ENCODE measurements around the gene RBFOX1.

Gene RBFOX1

DNA sequence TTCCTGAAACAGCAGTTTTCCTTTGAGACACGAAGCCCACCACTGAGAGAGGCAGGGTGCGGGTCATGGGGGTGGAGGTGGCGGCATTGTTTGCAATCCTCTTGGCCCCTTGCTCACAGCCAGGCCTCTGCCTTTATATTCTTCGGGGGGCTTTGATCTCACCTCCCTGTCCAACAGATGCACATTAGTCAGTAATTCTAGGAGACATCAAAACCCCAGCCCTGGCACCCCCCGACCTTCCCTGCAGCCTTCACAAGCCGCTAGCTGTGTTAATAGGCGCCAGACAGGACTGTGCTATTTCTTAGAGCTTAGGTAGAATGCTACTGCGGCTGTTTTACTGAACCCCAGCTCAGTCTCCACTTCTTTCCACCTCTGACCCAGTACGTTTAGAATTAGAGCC is 212.6 kb downstream of the RBFOX1 start:
- no peak for FAIRE-seq

DNA sequence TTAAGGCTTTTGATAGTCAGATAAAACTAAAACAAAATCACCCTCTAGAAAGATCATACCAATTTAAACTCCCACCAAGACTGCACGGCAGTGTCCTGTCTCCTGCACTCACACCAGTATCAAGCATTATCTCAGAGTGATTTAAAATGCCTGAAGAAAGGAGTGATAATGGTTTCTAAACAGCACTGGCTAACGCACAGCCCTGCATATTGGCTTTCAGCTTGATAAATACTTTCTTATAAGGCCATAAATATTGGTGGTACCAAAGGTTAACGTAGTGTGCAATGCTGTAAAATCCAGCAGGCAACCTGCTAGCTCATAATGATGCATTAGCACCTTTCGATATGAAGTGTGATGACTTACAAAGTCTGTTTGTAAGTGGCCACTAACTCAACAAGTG is 214.3 kb downstream of the RBFOX1 start:
- FAIRE-seq = no peak

DNA sequence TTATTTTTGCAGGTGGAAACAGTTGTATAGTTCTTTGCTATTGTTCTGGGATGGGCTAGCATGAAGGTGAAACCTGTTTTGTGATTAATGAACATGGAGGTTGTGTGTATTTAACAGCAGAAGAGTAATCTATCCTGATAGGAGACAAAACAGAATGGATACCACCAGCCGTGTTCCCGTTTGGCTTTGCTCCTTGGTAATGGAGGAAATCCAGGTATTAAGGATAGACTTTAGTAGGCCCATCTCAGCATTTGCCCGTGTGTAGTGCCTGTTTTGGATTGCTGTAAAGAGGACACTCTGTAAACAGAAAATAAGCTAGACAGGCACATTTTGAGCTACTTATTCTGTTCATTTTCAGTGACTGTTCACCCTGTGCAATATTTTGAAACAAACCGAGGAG is 215.1 kb downstream of the RBFOX1 start:
- FAIRE-seq = no peak

DNA sequence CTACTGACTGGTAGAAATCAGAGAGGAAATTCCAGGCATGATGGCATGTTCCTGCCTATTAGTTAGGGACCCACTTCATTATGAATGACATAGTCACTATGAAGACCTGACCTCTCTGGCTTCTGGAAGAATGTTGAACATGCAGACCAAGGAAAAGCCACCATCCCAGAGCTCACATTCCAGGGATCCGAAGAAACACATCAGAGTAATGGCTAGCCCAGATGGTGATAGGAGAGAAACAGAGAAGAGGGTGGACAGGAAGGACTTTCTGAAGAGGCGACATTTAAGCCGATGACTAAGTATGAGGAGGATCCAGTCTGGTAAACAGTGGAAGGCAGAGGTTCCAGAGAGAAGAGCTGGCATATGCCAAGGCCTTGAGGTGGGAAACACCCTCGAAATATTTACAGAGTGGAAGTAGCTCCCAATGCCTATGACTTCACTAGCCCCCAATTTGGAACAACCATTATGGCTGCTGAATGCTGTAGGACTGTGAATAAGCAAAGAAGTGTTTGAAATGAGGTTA is 216.2 kb downstream of the RBFOX1 start:
- no peak for FAIRE-seq

DNA sequence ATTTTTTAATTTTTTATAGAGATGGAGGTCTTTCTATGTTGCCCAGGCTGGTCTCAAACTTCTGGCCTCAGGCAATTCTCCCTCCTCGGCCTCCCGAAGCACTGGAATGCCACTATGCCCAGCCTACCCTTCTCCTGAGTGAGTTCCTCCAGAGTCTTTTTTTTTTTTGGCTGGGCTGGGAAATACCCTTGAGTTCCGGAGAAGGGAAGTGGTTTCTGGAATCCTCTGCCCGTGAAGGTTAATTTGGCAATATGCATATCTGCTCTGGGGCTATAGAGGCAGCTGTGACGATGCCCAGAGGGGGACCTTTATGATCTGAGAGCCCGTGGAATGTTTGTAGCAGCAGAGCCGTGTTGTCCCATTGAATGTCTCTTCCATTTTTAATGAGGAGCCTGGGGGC is 217.5 kb downstream of the RBFOX1 start:
- FAIRE-seq = no peak

DNA sequence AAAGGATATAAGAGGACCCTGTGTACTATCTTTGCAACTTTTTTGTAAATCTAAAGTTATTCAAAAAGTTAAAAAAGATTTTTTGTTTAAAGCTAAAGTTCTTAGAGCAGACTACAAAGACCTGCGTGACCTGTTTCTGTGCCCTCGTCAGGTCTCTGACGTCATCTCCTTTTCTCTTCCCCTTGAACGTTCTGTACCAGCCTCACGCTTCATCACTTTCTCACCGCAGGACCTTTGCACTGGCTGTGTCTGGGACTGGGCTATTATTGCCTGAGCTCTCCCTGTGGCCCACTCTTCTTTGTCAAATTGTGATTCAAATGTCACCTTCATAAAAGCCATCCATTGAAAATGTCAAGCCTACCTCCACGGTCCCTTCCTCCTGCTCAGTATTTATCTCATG is 222.8 kb downstream of the RBFOX1 start:
- no peak for FAIRE-seq

DNA sequence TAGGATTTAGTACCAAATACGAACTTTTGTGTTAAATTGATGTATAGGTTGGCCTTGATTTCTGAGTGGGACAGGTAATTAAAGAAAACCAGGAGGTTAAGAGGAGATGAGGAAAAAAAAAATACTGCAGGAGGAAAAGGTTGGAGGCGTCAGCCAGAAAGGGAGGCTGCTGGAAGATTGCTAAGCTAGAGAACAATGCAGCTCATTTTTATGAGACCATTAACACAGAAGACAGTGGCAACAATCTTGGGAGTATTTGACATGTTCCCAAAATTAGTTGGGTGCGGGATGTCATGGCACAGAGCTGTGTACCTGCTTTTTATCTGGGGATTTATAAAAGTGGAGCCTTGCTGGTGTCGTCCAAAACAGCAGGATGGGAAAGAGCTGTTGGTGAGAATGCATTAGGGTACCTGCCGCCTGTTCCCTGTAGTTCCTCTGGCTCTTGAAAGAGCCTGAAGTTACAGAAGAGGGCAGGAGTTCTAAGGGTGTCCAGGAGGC is 229.3 kb downstream of the RBFOX1 start:
- FAIRE-seq = no peak

DNA sequence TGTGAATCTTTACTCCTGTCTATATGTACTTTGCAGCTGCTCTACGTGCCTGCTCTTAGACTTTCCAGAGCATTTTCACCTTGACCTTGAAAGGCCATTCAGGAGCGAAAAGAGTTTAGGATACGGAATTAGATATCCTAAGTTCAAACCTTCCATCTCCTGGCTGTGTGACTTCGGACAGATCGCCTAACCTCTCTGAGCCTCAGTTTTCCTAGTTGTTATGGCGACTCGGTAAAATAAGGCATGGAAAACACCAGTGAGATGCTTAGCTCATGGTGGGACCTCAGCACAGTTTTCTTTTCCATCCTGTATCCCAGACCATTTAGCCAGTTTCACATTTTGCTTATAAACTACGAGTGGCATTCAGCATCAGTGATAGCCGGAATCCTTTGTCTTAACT is 233.7 kb downstream of the RBFOX1 start:
- FAIRE-seq = no peak

DNA sequence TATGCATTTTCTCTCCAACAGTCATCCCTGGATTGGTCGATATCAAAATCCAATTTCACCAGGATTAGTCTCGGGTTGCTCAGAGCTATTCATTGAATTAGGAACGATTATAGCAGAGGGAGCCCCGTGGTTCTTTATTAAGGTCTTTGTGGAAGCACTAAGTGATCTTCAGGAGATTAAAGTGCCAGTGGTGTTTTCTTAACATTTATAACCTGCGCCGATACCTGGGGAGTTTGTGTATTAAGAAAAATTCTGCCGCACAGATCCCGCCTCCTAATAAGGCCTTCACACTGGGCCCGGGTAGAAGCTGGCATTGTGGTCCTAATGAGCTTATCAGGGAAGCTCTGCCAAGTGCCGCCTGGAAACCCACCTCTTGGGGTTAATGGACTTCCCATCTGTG is 238.7 kb downstream of the RBFOX1 start:
- no peak for FAIRE-seq

DNA sequence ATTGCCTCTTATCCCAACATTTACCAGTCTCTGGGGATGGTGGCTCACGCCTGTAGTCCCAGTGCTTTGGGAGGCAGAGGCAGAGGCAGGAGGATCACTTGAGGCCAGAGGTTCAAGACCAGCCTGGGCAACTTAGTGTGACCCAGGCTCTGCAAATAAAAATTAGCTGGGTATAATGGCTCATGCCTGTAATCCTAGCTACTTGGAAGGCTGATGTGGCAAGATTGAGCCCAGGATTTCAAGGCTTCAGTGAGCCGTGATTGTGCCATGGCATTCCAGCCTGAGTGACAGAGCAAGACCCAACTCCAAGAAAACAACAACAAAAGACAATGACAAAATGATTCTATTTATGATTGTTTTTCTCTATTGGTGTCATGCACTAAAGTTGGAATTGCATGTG is 244.9 kb downstream of the RBFOX1 start:
- FAIRE-seq = no peak

DNA sequence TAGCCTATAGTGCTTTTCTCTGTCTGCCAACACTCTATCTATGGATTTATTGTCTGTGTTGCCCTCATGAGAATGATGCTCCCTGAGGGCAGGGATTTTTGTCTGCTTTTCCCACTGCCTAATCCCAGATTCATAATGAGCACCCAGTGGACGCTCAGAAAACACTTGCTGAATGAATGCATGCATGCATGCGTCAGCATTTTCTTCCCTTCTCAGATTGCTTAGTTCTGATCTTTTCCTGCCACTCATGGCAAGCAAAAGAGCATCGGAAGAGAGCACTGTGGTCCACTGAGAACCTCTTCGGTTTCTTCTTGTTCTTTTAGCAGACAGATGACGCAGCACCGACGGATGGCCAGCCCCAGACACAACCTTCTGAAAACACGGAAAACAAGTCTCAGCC is 246.8 kb downstream of the RBFOX1 start:
- FAIRE-seq = no peak

DNA sequence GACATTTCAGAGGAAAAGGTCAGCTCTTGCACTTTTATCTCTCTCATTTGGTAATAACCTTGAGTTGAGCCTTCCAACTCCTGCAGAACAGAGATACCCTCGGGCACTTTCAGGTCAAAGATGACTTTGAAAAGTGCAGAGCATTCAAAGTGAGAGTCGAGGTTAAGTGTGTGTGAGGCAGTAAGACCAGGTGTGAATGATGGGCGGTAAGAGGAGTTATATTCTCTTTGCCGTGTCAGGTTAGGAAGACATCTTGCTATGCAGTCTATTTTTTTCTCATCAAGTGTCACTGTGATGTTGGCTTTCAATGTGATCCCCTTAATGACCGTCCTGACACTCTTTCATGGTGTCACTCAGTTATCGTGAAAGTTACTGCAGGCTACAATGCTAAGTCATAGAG is 248.5 kb downstream of the RBFOX1 start:
- FAIRE-seq = no peak

DNA sequence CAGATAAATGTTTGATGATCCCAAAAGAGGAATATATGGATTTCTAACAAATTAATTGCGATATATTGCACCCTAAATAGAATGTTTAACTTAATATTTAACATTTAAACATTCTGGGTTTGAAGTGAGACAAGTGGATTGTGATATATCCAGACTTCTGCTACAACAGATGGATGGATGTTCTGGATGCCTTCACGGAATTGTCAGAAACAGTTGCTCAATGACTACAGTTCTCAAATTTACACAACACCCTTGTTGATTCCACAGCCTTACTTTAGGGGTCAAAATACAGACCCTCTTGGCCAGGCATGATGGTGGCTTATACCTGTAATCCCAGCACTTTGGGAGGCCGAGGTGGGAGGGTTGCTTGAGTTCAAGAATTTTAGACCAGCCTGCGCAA is 250.8 kb downstream of the RBFOX1 start:
- no peak for FAIRE-seq

DNA sequence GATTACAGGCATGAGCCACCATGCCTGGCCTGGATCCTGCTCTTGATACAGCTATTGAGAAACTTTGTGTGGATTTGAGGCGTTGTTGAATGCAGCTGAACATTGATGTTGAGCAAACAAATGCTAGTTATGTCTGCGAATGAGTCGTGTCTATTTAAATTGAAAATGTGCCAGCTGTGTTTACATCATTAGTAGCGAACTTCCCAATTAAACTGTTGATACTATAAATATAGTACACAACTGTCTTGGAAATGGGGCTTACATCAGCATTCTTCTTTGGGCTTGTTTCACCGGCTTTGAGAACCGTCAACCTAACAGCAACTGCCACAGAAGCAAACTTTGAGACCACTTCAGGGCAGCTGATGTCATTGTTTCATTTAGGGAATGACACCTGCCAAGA is 251.9 kb downstream of the RBFOX1 start:
- FAIRE-seq = no peak

DNA sequence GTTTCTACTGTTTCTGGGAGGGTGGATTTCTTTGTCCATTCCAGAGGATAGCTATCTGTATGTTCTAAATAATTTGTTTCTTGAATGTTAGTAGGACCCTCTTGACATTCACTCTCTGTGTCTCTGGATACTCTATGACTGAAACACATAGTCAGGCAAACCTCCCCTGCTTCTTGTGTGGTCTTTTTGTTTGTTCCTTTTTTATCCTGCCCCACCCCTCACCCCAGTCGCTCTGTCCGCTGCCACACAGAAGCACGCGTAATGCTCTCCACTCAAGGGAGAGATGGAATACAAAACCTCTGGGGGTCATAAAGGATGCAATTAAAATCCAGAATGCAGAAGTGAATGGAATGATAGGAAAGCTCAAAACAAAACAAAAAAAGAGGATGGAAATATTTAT is 253.1 kb downstream of the RBFOX1 start:
- FAIRE-seq = no peak

DNA sequence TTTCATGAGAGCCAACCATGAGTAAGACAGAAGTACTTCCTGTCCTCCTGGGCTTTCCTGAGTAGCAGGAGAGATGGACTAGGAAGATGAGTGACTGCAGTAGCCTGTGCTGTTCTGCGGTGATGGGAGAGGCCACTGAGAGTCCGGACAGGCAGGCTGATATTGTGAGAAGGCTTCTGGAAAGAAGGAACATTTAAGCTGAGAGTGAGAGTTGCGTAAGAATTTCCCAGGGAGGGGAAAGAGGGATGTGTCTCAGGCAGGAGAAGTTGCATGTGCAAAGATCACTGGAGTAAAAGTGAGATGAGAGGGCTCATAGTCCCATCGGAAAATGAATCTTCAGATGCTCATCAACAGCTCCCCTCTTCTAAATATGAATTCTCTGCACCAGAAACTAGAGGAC is 258.3 kb downstream of the RBFOX1 start:
- FAIRE-seq = no peak

DNA sequence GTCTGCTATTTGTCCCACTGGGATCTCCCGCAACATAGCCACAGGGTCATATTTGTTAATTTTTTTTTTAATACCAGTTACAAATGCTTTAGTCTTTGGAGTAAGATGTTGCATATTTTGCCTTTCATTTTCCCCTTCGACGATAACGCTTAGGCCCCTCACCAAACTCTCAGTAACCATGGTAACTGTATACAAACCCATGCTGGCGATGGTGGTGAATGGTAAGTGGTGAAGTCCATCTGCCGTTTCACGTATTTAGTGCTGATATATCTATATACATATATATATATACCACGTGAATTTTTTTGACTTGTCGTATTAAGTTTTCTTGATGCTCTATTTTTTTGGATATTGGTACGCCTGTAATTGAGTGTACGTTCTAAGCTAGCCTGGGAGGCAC is 263.7 kb downstream of the RBFOX1 start:
- no peak for FAIRE-seq

DNA sequence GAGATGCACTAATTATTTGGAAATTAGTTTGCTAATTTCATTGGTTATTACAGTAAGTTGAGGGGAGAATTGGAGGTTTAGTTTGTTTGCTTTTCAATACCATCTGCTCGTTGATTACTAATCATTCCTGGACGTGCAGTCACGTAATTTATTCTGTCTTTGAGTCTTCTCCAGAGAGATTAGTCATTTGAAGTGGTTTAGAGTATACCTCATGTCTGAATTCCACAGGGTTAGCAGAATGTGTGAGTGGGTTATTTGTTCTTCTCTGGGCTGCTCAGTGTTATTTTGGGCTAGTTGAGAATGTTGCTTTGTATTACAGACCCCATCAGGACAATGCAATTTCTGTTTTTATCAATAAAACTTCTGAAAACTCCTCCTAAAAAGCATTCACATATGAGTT is 265.0 kb downstream of the RBFOX1 start:
- FAIRE-seq = no peak

DNA sequence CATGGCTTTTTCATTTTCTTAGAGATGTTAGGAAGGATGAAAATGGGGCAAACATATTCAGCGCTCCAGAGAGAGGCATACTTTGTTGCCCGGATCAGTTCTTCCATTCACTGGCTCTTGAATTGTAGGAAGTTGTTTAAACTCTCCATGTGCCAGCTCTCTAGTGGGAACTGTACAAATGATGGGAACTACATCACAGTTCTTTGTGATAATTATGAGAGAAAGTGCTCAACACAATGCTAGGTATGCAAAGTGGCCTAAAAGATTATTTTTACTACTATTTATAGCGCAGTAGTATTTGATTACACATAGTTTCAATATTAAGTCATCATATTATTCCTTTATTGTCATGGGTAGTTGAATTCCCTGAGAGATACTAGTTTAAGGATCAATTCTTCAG is 268.5 kb downstream of the RBFOX1 start:
- no peak for FAIRE-seq

DNA sequence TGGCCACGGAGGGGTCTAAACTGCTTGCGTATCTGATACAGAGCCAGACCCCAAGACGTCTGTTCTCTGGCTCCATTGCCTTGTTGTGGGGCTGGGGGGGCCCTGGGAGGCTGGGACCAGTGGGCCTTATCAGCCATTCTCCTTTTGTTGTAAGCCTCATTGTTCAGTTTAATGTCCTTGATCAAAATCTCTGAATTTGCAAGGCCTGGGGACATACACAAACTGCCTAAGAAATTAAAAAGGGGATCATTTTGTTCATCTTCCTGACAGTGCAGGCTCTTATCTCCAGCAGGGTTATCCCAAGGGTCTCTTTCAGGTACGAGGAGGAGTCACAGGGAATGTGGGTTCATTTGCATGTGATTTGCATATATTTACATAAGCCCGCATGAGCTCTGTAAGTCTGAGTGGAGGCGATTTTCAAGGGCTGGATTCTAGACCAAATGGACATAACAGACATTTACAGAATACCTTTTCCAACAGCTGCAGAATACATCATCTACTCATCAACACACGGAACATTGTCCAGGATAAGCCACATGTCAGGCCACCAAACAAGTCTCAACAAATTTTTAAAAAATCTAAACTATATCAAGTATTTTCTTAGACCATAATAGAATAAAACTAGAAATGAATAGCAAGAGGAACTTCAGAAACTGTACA is 269.8 kb downstream of the RBFOX1 start:
- FAIRE-seq = no peak

DNA sequence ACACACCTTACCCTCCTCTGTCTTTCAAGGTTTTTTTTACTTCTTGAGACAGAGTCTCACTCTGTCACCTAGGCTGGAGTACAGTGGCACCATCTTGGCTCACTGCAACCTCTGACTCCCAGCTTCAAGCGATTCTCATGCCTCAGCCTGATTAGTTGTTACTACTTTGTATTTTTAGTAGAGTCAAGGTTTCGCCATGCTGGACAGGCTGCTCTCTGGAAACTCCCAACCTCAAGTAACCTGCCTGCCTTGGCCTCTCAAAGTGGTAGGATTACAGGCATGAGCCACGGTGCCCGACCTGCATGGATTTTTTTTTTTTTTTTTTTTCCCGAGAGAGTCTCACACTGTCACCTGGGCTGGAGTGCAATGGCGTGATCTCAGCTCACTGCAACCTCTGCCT is 273.2 kb downstream of the RBFOX1 start:
- no peak for FAIRE-seq

DNA sequence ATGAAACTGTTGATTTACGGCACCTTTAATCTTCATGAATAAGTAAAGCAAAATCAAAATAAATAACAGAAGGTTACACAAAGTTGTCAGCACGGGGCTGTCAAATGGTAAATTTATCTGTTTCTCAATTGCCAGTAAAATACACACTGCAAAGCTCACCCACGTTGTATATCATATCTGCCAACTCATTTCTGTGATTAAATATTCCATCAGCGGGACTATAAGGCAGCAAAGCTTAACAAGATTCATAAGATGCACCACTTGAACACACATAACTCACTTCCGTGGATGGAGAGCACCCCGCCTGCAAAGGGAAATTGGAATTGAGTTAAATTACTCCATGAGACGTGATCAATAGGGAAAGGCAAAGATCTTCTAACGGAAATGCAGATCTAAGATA is 280.0 kb downstream of the RBFOX1 start:
- FAIRE-seq = no peak

DNA sequence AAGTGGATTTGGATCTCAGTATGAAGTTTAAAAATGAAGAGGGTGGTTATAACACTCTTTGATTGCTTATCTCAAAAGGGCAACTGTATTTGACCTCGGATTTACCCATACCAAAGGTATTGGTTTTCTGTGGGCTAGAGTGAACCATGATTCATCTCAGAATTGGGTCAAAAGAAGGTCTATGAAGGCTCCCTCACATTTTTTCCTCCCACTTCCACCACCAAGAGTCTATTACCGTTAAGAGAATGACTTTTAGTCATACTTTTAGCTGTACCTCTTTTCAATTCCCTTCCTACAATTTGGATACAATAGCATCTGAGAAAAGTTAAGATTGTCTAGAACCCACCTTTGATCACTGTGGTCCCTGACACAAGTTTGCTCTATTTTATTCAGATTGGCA is 280.9 kb downstream of the RBFOX1 start:
- no peak for FAIRE-seq

DNA sequence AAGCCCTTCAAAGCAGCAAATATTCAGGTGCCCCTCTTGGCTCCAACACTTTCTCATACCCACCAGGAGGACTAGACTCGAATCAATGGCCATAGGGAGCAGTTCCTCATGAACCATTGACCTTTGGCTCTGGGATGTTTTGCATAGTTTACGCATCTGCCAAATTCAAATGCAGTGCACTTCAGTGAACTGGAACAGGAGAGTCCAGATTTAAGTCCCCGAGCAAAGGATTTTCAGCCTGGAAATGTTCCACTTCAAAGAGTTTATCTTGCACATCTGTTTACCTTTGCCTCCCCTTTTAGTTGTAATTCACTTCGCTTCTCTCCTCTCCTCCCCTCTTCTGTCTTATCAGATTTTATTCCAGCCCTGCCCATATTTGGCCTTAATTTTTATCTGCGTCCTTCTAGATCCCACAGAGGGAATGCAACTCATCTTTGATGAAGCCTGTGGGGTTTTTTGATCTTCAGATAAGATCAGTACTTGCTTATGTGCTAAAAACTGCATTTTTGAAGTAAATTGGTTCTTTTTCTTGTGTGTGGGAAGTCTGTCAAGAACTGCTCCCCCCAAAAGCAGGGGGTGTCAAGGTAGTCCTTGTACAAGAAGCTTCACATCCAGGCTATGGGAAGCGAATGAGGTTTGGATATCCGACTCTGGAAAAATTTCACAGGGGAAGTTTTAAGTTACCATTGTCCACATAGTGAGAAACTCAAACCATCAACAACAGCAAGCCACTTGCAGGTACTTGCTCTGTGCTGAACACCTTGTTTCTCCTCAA is 281.6 kb downstream of the RBFOX1 start:
- FAIRE-seq = no peak

DNA sequence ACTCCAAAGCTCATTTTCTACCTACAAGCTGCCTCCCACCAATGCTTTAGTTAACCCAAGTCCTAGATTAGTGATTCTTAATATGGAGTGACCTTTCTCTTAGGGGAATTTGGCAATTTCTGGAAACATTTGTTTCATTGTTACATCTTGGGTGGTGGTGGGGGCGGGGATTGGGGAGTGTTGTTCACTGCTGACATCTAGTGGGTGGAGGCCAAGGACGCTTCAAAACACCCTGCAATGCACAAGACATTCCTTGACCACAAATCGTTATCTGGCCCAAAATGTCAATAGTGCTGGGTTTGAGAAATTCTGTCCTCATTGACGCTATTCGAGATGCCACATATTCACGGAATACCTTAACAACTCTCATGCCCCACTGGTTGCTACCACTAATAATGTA is 282.9 kb downstream of the RBFOX1 start:
- no peak for FAIRE-seq

Measured in G401.6 (cell line).